Heart left ventricle (tissue), 13 donors: ENCODE measurements around the gene SOX30.

Experiments
- CTCF ChIP-seq, 12 donors: fragments of 200-600 bp; sonication (generic) in 4 of 12; IDR thresholded peaks; one replicate each; pipeline versions ENCODE4 v1.5.0 to v1.8.0; 2018 to 2022; ENCODE audit warnings: antibody characterized with exemption in 12 of 12, mild to moderate bottlenecking in 5 of 12
- POLR2A ChIP-seq, 2 donors: fragments of 450-650 bp; IDR thresholded peaks; one replicate each; pipeline ENCODE4 v1.6.1; 2017; ENCODE audit warnings: antibody characterized with exemption in 2 of 2, mild to moderate bottlenecking in 2 of 2, moderate library complexity in 2 of 2
- donor health status: ischemic (EF 13 %, LVEDD 7.1; RV severe dilation, severe dysfunction).
- donor health status: DM: no; HTN: yes; CAD: no.
- donor health status: DM: no; HTN: no; CAD: no.
- donor health status: ischemic (EF 25% LVEDD 6.9; RV normal size, moderate dysfunction).
- donor health status: ischemic (EF 25% LVEDD 5.7; RV mildly dilated, moderate dysfunction).
- donor health status: ischemic (EF 35%, LVEDD 5.7; RV mildly dilated, moderate dysfunction).
- donor health status: nonischemic (EF 11% LVEDD 7.7; RV severe dilation, severe dysfunction).
- donor health status: DM: yes; HTN: yes; CAD: no.
- donor health status: PGD.
- donor health status: ischemic (EF 29% LVEDD 5.4; RV normal size, mild dysfunction).
- donor health status: nonischemic (EF 23%, LVEDD 6.1; RV moderate dilation, normal function).

- TF ChIP-seq POLR2A (IDR thresholded peaks at IDR 0.05): no peak
- no peak for TF ChIP-seq CTCF (IDR thresholded peaks at IDR 0.05)
Measured at GRCh38 chr5:157630341-157630740, 21.9 kb downstream of the SOX30 start.
